ENCODE results near the gene SSBP4.

SSBP4 gene

DNA sequence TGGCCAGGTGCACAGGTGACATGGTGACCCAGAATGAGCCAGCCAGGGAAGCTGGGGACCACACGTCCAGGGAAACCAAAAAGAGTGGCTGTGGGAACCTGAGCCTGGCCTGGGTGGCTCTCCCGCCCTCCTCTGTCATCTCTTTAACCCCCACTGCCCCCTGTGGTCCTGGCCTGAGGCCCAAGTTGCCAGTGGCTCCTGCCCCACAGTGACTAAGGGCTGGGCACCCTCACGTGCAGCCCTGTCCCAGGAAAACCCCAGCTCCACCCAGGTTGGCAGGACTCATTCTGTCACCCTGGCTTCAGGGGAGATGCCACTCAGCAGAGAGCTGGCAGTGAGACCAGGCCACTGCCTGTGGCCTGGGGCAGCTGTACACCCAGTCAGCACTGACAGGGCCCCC lies 49.3 kb downstream of the SSBP4 start:
- DNase-seq (ENCODE audit: low spot score) = no peak

- no peak for DNase-seq (ENCODE audit: low spot score)
Observed at GRCh38 chr19:18469069-18469846, 50.1 kb downstream of the SSBP4 start.

DNA sequence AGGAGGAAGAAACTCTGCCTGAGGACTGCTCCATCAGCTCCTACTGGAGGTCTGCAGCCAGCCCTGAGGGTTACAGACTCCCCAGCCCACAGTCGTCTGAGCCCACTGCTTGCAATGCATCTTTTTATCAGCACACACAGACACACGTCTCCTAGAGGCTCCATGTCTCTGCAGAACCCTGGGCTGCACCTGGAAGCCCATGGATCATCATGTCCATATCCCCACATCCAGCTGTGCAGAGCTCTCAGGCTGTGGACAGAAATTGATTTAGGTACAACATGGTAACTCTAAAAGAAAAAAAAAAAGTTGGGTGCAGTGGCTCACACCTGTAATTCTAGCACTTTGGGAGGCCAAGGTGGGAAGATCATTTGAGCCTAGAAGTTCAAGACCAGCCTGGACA lies 51.6 kb downstream of the SSBP4 start:
- no peak for DNase-seq (ENCODE audit: low spot score)

- no peak for DNase-seq (ENCODE audit: low spot score)
Observed at GRCh38 chr19:18473003-18473705, 54.0 kb downstream of the SSBP4 start.

DNA sequence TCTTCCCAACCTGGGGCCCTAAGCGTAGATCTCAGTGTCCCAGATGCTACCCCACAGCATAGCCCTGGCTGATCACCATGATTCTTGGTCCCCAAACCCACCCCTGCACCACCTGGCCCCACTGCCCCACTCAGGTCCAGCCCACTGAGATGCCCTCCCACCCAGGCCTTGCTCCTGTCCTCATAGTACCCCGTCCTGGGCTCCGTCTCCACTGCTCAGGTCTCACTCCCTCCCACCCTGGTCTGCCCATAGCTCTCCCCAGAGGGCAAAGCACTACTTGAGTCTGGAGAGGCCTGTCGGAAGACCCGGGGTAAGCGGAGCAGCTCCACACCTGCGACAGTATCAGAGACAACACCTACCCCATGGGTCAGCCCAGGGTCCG lies 54.5 kb downstream of the SSBP4 start:
- no peak for DNase-seq (ENCODE audit: low spot score)

GRCh38 chr19:18474366-18474887 lies 55.2 kb downstream of the SSBP4 start:
- DNase-seq (ENCODE audit: low spot score) = no peak

DNA sequence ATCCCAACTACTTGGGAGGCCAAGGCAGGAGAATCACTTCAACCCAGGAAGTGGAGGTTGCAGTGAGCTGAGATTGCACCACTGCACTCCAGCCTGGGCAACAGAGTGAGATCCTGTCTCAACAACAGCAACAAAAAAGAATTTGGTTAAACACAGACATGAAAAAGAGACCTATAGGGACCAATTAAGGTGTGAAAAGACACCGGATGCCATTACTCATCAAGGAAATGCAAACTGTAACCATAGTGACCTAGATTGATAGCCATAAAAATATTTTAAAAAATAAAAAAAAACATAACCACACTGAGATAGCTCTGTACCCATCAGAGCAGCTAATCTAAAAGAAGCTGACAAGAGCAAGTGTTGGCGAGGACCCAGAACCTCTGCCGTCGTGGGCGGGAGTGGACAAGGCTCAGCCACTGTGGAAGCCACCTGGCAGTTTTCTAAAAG lies 55.8 kb downstream of the SSBP4 start:
- no peak for DNase-seq (ENCODE audit: low spot score)

GRCh38 chr19:18475762-18476331 lies 56.6 kb downstream of the SSBP4 start:
- no peak for DNase-seq (ENCODE audit: low spot score)

DNA sequence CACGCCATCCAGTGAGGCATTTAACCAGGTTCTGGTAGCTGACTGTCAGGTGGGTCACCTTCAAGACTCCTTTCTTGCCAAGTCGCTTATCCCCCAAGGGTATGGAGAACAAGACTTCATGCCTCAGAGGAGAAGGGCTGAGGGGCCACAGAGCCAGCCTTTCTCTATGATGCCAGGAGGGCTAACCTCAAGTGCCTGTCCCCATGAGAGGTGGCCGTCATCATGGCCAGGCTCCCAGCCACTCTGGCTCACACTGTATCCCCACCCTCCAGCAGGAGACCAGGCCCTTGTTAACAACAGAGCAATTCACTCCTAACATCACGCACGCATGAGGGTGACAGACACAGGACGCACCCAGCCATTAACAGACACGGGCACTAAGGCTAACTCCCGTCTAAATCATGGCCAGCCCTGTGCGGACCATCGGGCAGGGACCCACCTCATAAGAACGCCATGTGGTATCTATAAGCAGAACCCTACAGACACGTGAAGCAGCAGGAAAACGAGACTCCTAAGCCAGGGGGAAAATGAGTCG lies 57.4 kb downstream of the SSBP4 start:
- no peak for DNase-seq (ENCODE audit: low spot score)

DNA sequence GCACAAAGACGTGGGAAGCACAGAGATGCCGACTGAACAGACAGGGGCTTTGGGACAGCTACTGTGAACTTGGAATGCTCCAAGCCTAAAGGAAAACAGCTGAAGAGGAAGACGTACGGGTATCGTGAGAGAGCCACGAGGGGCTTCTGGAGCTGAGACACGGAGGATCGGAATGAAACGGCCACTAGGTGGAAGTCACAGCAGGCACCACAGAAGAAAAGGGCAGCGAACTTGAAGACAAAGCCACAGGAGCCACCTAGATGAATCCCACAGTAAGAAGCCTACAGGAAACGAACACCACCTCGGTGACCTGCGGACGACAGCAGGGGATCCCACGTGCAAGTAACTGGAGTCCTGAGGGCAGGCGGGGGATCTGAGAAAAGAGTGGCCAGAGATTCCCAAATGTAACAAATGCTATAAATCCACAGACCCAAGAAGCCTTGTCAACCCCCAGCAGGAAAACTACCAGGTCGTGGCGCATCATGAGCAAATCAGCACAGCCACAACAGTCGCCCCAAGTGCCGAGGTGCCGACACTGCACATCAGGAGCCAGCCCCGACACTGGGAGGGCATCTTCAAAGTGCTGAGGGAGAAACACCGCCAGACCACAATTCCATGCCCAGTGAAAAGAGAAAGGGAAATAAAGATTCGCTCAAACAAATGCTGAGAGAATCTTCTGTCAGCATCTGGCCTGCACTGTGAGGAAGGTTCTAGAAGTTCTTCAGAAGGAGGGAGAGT lies 58.0 kb downstream of the SSBP4 start:
- DNase-seq (ENCODE audit: low spot score) = no peak

DNA sequence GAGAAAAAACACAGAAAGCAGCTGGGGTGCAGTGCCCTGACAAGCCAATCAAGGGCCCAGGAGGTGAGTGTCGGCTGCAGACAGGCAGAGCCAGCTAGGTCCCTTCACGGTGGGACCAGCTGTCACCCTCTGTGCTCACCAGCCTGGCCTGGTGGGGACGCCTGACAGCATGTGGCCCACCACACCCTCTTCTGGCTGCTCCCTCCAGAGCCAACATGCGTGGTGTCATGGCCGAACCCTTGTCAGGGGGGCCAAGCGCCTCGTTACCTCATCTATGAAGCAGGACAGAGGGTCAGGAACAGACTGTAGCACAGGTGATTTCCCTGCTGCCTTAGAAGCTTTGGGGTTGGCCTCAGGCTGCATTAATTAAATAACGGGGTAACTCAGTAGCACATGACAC lies 58.8 kb downstream of the SSBP4 start:
- no peak for DNase-seq (ENCODE audit: low spot score)

DNA sequence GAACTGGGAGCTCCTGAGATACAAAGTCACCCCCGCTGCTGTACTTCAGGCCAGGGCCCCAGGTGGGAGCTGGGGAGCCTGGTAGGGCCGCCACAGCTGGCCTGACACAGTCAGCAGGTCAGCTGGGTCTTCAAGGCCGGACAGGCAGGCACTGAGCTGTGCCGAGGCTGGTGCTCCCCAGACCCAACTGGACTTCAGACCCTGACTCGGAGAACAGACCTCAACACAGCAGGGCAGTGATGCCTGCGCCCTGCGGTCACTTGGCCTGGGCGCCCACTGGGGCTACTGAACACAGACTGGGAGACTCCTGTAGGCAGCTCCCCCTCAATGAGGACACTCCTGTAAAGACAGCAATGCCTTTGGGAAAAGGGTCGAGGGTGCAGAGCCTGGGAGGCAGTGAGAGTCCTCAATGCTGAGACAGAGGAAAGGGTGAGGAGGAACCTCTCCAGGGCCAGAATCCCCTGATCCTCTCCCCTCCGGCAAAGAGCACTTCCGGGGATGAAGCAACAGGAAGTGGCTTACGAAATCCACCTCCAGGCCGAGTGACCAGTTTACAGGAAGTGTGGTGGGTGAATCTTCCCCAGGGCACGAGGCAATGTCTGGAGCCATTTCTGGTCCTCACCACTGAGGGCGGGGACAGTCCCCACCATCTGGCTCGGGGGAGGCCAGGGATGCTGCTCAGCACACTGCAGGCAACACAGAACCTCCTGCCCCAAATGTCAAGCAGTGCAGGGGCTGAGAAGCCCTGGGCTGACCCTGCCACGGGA lies 59.5 kb downstream of the SSBP4 start:
- no peak for DNase-seq (ENCODE audit: low spot score)

DNA sequence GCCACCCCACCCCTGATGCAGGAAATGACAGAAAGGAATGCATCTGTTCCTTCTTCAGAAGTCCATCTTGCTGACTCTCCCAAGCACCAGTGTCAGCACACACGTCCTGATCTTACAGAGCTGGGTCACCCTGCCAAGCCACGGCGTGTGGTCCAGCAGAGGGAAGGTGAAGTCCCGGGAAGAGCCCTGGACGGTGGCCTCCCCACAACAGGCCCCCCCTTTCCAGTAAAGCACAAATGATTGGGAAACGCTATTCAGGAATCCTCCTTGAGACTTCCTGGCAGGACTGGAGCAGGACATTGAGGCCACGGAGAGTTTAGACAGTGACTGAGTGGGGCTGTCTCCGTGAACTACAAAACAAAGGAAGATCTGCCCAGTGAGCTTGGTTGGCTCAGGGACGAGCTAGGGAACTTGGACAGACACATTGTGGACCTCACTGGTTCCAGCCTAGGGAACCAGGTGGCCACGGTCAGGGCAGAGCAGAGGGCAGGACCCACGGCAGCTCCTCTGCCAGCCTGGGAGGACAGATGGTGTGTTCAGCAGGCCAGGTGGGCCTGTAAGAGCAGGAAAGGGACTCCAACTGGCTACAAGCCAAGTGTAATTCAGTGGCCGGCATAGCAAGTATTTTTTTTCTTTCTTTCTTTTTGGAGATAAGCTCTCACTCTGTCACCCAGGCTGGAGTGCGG lies 61.0 kb downstream of the SSBP4 start:
- DNase-seq (ENCODE audit: low spot score) = no peak

GRCh38 chr19:18481505-18482222 lies 62.5 kb downstream of the SSBP4 start:
- DNase-seq (ENCODE audit: low spot score) = no peak

DNA sequence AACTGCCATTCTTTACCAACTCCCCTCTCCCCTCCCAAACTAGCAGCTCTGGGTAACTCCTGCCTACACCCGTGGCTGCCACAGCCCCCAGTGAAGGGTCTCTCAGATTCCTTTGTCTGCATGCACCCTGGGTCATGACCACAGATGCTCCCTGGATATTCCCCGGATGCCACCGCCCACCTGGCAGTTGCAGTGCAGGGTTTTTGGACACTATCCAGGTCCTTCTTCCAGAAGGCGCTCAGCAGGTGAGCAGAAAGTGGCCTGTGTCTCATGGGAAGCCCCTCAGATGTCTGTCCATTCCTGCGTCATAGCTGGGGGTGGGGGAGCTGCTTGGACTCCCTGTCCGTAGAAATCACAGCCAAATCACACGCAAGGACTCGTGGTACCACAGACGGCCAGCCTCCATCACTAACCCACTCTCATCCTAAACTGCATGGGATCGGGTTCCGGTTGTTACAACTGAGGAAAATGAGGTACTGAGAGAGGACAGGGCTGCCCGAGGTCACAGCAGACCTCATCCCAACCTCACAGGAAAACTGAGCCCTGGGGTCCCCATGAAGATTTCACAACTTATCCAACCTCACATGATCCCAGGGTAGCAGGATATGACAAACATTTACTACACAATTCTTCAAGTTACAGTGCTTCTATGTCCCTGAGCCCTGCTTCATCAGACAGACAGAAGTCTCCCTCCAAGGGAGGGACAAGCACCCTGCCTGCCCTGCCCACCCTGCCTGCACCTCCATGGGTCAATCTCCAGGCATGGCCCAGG lies 64.1 kb downstream of the SSBP4 start:
- DNase-seq (ENCODE audit: low spot score) = no peak
